GM12878 (cell line): Measurements from ENCODE around the gene TMPRSS13. TPM values are rescaled to one million over a fixed set of nuclear protein-coding genes. Genes with fewer than 3 reads are reported as not detected.

Source experiments
- ATAC-seq: fragments of 200-7000 bp; cut with Tn5 transposase; 3 replicates; pipeline ENCODE4 v1.9.1; 2020; ENCODE audit warnings: mild to moderate bottlenecking, moderate library complexity
- BruUV-seq: library from RNA; stranded (reverse); fragments of 400-500 nt; replicated peaks from 2 replicates; lab custom pipeline; 2021; lab: Mats Ljungman, UMichigan
- CTCF ChIA-PET: fragments of 300-600 bp; sonication (Branson Sonifier 250); formaldehyde crosslinking; extraction: SDS; loops from one replicate; lab custom pipeline; 2021; ENCODE audit warnings: inconsistent platforms; lab: Yijun Ruan, JAX
- POLR2A ChIA-PET: fragments of 350-600 bp; formaldehyde crosslinking; extraction: SDS; loops from one replicate; lab custom pipeline; 2021; ENCODE audit warnings: inconsistent platforms; lab: Charles Lee
- RAD21 ChIA-PET: fragments of 300-600 bp; sonication (Branson Sonifier 250); formaldehyde crosslinking; loops from one replicate; lab custom pipeline; 2023; ENCODE audit warnings: antibody characterized with exemption; ENCODE audit not compliant: unreplicated experiment; lab: Charles Lee
- SMC1A ChIA-PET: fragments of 300-600 bp; sonication (Branson Sonifier 250); formaldehyde crosslinking; loops from one replicate; lab custom pipeline; 2023; ENCODE audit not compliant: unreplicated experiment, uncharacterized antibody; lab: Charles Lee
- DNase-seq: peaks from one replicate; pipeline ENCODE4 v3.0.0-alpha.2; 2011; ENCODE audit warnings: low read depth, low spot score
- FAIRE-seq: peaks from 3 replicates; lab custom pipeline; 2011; peaks lifted over from hg19 to GRCh38; lab: Jason Lieb, UNC
- H2AFZ ChIP-seq: 2 replicates; pipeline ENCODE4 v1.6.0; 2011; ENCODE audit warnings: low read depth, low read length, control low read depth; ENCODE audit not compliant: control insufficient read depth
- H3K27ac ChIP-seq: 2 replicates; pipeline ENCODE4 v1.5.1; 2011; ENCODE audit warnings: control low read depth; ENCODE audit not compliant: control insufficient read depth, insufficient read depth
- H3K27me3 ChIP-seq, 2 experiments: replicated peaks in 1 of 2; 2 replicates each; pipeline versions ENCODE4 v1.6.0 to v1.6.1; 2011; ENCODE audit warnings: low read length in 1 of 2; ENCODE audit not compliant: control insufficient read depth in 2 of 2, insufficient read depth in 2 of 2
- H3K36me3 ChIP-seq, 2 experiments: 2 replicates each; pipeline ENCODE4 v1.5.1; 2011; ENCODE audit warnings: low read length in 1 of 2; ENCODE audit not compliant: control insufficient read depth in 2 of 2, insufficient read depth in 2 of 2
- H3K4me1 ChIP-seq: 2 replicates; pipeline ENCODE4 v1.6.1; 2011; ENCODE audit warnings: mild to moderate bottlenecking, low read length, moderate library complexity, mixed read lengths; ENCODE audit not compliant: control insufficient read depth, insufficient read depth
- H3K4me2 ChIP-seq: 2 replicates; pipeline ENCODE4 v1.6.0; 2011; ENCODE audit warnings: control low read depth; ENCODE audit not compliant: control insufficient read depth, insufficient read depth
- H3K4me3 ChIP-seq: fragments of 200-600 bp; sonication (generic); 2 replicates; pipeline ENCODE4 v1.5.1; 2016
- H3K79me2 ChIP-seq: 2 replicates; pipeline ENCODE4 v1.6.0; 2011; ENCODE audit warnings: low read length; ENCODE audit not compliant: control insufficient read depth, insufficient read depth
- H3K9ac ChIP-seq: 2 replicates; pipeline ENCODE4 v1.8.0; 2011; ENCODE audit warnings: low read length, control low read depth, mixed read lengths; ENCODE audit not compliant: control insufficient read depth, insufficient read depth
- H3K9me3 ChIP-seq: replicated peaks from 3 replicates; pipeline ENCODE4 v1.5.1; 2011; ENCODE audit warnings: mild to moderate bottlenecking, low read length; ENCODE audit not compliant: control insufficient read depth, insufficient read depth
- H4K20me1 ChIP-seq: 2 replicates; pipeline ENCODE4 v1.6.0; 2011; ENCODE audit not compliant: control insufficient read depth, insufficient read depth
- BRCA1 ChIP-seq: IDR thresholded peaks from 2 replicates; pipeline ENCODE4 v1.6.1; 2011; ENCODE audit warnings: low read depth, low read length, improper control_type of control experiment
- CREM ChIP-seq: IDR thresholded peaks from 2 replicates; pipeline ENCODE4 v1.6.1; 2014; ENCODE audit warnings: antibody characterized with exemption, low read depth
- JUND ChIP-seq: IDR thresholded peaks from 2 replicates; pipeline ENCODE4 v1.6.1; 2012; ENCODE audit warnings: low read depth, mild to moderate bottlenecking, low read length, improper control_type of control experiment, moderate library complexity
- PAX5 ChIP-seq: IDR thresholded peaks from 2 replicates; pipeline ENCODE4 v1.6.1; 2011; ENCODE audit warnings: low read depth, low read length, borderline replicate concordance
- PAX8 ChIP-seq: fragments of 450-650 bp; IDR thresholded peaks from 2 replicates; pipeline ENCODE4 v1.6.1; 2017; ENCODE audit warnings: mild to moderate bottlenecking, moderate library complexity
- POU2F2 ChIP-seq: IDR thresholded peaks from 3 replicates; pipeline ENCODE4 v1.6.1; 2011; ENCODE audit warnings: low read depth, mild to moderate bottlenecking, low read length, borderline replicate concordance
- RAD21 ChIP-seq: IDR thresholded peaks from 2 replicates; pipeline ENCODE4 v1.6.1; 2011; ENCODE audit warnings: mild to moderate bottlenecking, low read depth, low read length, moderate library complexity; ENCODE audit not compliant: insufficient read depth
- SPI1 ChIP-seq: IDR thresholded peaks from 2 replicates; pipeline ENCODE4 v1.6.1; 2011; ENCODE audit warnings: low read depth, mild to moderate bottlenecking, low read length, moderate library complexity, borderline replicate concordance; ENCODE audit not compliant: insufficient read depth
- SUZ12 ChIP-seq: fragments of 200-600 bp; sonication (generic); IDR thresholded peaks from one replicate; pipeline ENCODE4 v1.6.1; 2018; ENCODE audit warnings: antibody characterized with exemption, mild to moderate bottlenecking; ENCODE audit not compliant: unreplicated experiment
- ZNF274 ChIP-seq: IDR thresholded peaks from one replicate; pipeline ENCODE4 v1.8.0; 2011; ENCODE audit not compliant: insufficient read length, insufficient read depth
- ZZZ3 ChIP-seq: IDR thresholded peaks from 2 replicates; pipeline ENCODE4 v1.6.1; 2011; ENCODE audit warnings: low read depth; ENCODE audit not compliant: control insufficient read depth, insufficient read length
- WGBS: methylation state at CpG from one replicate; pipeline ENCODE4 v1.1.6; 2016; ENCODE audit warnings: low lambda C conversion rate; ENCODE audit not compliant: insufficient replicate concordance, insufficient coverage; ENCODE audit errors: missing lambda C conversion rate; 5-methylcytosine and 5-hydroxymethylcytosine counted together
- in situ Hi-C: fragments of 300-500 bp; cut with MboI; formaldehyde crosslinking; loops from 9 replicates; pipeline ENCODE4 v1.14.3; 2018; ENCODE audit warnings: mixed read lengths
- intact Hi-C: fragments of 100-400 bp; cut with micrococcal nuclease; formaldehyde crosslinking; loops from one replicate; pipeline ENCODE4 v1.14.2; 2022; ENCODE audit not compliant: unreplicated experiment
- polyA plus RNA-seq, 11 experiments: library from polyadenylated mRNA; depleted of rRNA in 4 of 11; unstranded in 6 of 11; stranded (reverse) in 5 of 11; fragments of >200 nt; fragmentation: Nextera tagmentation in 4 of 11; fragmentation: Illumina TruSeq in 1 of 11; extraction: Ambion mirVana in 4 of 11; extraction: Trizol in 1 of 11; gene quantifications; 1 replicate in 1 of 11; 2 replicates in 10 of 11; pipeline versions ENCODE4 v1.2.1 to v1.2.3, GENCODE V29; 2011 to 2016; ENCODE audit warnings: inconsistent platforms in 2 of 11, missing spikeins in 2 of 11, low read depth in 1 of 11
- total RNA-seq, 4 experiments: library from RNA; depleted of rRNA in 3 of 4; stranded (reverse); fragments of >200 nt in 3 of 4; fragmentation: Illumina TruSeq in 1 of 4; extraction: Trizol in 1 of 4; gene quantifications; 2 replicates each; pipeline versions ENCODE4 v1.2.1 to v1.2.3, GENCODE V29; 2013 to 2021
- TF ChIP-seq, protein P1 (sequence below): fragments of 450-650 bp; formaldehyde crosslinking; IDR thresholded peaks from 2 replicates; pipeline ENCODE4 v1.5.0; 2022; ENCODE audit warnings: mild to moderate bottlenecking, missing genetic modification characterization
- TF ChIP-seq, protein P2 (sequence below): fragments of 450-650 bp; IDR thresholded peaks from 2 replicates; pipeline ENCODE4 v1.6.1; 2017; ENCODE audit warnings: mild to moderate bottlenecking, low read depth, inconsistent platforms; ENCODE audit not compliant: poor library complexity, severe bottlenecking
- TF ChIP-seq, protein P3 (sequence below): fragments of 450-650 bp; formaldehyde crosslinking; IDR thresholded peaks from 2 replicates; pipeline ENCODE4 v1.4.0; 2022; ENCODE audit warnings: mild to moderate bottlenecking, moderate library complexity

The TMPRSS13 gene
- total and polyA plus RNA-seq, 10 of the 15 experiments (the other 5 are each of a cell fraction or from before 2014, with no cell fraction given), result 0.05 to 0.50 (median 0.26) TPM; not detected in 2

DNA sequence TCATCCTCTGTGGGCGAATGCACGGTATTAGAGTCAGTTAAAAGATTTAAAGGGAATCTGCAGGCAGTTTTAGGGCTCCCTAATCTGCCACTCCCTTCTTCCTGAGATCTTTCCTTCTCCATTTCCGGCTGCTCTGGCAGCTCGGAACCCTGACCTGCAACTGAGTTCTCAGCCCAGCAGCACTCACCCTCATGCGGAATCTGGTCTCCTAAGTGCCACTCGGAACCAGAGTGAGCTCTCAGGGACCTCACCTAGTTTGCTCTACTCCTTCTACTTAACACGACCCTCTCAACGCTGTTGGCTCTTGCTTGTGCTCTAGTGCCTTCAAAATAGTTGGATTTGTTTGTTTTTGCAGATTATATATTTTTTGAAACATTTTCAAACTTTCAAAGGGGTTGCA lies 37.7 kb upstream of the TMPRSS13 start (continued):
- TF ChIP-seq, protein P1, sequence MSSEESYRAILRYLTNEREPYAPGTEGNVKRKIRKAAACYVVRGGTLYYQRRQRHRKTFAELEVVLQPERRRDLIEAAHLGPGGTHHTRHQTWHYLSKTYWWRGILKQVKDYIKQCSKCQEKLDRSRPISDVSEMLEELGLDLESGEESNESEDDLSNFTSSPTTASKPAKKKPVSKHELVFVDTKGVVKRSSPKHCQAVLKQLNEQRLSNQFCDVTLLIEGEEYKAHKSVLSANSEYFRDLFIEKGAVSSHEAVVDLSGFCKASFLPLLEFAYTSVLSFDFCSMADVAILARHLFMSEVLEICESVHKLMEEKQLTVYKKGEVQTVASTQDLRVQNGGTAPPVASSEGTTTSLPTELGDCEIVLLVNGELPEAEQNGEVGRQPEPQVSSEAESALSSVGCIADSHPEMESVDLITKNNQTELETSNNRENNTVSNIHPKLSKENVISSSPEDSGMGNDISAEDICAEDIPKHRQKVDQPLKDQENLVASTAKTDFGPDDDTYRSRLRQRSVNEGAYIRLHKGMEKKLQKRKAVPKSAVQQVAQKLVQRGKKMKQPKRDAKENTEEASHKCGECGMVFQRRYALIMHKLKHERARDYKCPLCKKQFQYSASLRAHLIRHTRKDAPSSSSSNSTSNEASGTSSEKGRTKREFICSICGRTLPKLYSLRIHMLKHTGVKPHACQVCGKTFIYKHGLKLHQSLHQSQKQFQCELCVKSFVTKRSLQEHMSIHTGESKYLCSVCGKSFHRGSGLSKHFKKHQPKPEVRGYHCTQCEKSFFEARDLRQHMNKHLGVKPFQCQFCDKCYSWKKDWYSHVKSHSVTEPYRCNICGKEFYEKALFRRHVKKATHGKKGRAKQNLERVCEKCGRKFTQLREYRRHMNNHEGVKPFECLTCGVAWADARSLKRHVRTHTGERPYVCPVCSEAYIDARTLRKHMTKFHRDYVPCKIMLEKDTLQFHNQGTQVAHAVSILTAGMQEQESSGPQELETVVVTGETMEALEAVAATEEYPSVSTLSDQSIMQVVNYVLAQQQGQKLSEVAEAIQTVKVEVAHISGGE (CRISPR knock-in tag), result no peak
- TF ChIP-seq, protein P2, sequence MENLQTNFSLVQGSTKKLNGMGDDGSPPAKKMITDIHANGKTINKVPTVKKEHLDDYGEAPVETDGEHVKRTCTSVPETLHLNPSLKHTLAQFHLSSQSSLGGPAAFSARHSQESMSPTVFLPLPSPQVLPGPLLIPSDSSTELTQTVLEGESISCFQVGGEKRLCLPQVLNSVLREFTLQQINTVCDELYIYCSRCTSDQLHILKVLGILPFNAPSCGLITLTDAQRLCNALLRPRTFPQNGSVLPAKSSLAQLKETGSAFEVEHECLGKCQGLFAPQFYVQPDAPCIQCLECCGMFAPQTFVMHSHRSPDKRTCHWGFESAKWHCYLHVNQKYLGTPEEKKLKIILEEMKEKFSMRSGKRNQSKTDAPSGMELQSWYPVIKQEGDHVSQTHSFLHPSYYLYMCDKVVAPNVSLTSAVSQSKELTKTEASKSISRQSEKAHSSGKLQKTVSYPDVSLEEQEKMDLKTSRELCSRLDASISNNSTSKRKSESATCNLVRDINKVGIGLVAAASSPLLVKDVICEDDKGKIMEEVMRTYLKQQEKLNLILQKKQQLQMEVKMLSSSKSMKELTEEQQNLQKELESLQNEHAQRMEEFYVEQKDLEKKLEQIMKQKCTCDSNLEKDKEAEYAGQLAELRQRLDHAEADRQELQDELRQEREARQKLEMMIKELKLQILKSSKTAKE, result no peak
- TF ChIP-seq RAD21, result no peak
- TF ChIP-seq ZZZ3, result no peak

DNA sequence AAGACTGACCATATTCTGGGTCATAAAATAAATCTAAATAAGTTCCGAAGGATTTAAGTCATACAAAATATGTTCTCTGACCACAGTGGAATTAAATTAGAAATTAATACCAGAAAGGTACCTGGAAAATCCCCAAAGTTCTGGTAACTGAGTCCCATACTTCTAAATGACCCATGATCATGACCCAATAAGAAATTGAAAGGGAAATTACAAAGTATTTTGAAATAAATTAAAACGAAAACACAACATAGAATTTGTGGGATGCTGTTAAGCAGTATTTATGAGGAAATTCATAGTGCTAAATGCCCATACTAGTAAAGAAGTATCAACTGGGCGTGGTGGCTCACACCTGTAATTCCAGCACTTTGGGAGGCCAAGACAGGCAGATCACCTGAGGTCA lies 33.6 kb upstream of the TMPRSS13 start:
- 86% methylated on average over 3 of the region's 3 CpGs for WGBS
- ATAC-seq (no peak), DNase-seq (no peak), FAIRE-seq (no peak)
- POLR2A ChIA-PET, result interaction anchor here (0.7 kb wide), 1 partner anchor 289 kb away, joined by 3 read pairs; the partner anchor contains the start of gene MPZL3
- CTCF ChIA-PET, result interaction anchor here (3.4 kb wide), 1 partner anchor 16 kb away, joined by 23 read pairs; no protein-coding TSS in a partner anchor
- RAD21 ChIA-PET, result interaction anchor here (1.0 to 3.0 kb wide), 2 partner anchors 17 to 25 kb away, joined by 4 to 15 read pairs; no protein-coding TSS in a partner anchor
- H3K4me3 ChIP-seq, result no peak overlapping the region
- peaks cover 8% of the 10 kb centered on the region for H3K9me3 ChIP-seq
- no peaks in the 10 kb centered on the region for H3K79me2 ChIP-seq
- H3K27ac ChIP-seq, result no peak overlapping the region
- no peak overlapping the region for H3K9ac ChIP-seq
- SMC1A ChIA-PET, result interaction anchor here (0.6 to 5.6 kb wide), 4 partner anchors 11 to 140 kb away, joined by 3 to 37 read pairs (median 18); no protein-coding TSS in a partner anchor
- H3K4me1 ChIP-seq, result peaks cover 13% of the 10 kb centered on the region
- H3K36me3 ChIP-seq, result no peaks in the 10 kb centered on the region
- H3K4me2 ChIP-seq, result no peak overlapping the region
- in situ Hi-C loops (no loop called here), intact Hi-C loops (no loop called here)
- BruUV-seq, result no TSS peak
- H2AFZ ChIP-seq, result no peak overlapping the region
- no peaks in the 10 kb centered on the region for H4K20me1 ChIP-seq
- no peaks in the 10 kb centered on the region for H3K27me3 ChIP-seq
- TF ChIP-seq SPI1, result no peak
- TF ChIP-seq PAX8, result no peak
- no peak for TF ChIP-seq ZNF274
- no peak for TF ChIP-seq CREM
- TF ChIP-seq BRCA1, result no peak
- TF ChIP-seq SUZ12, result no peak
- no peak for TF ChIP-seq JUND
- TF ChIP-seq, protein P3, sequence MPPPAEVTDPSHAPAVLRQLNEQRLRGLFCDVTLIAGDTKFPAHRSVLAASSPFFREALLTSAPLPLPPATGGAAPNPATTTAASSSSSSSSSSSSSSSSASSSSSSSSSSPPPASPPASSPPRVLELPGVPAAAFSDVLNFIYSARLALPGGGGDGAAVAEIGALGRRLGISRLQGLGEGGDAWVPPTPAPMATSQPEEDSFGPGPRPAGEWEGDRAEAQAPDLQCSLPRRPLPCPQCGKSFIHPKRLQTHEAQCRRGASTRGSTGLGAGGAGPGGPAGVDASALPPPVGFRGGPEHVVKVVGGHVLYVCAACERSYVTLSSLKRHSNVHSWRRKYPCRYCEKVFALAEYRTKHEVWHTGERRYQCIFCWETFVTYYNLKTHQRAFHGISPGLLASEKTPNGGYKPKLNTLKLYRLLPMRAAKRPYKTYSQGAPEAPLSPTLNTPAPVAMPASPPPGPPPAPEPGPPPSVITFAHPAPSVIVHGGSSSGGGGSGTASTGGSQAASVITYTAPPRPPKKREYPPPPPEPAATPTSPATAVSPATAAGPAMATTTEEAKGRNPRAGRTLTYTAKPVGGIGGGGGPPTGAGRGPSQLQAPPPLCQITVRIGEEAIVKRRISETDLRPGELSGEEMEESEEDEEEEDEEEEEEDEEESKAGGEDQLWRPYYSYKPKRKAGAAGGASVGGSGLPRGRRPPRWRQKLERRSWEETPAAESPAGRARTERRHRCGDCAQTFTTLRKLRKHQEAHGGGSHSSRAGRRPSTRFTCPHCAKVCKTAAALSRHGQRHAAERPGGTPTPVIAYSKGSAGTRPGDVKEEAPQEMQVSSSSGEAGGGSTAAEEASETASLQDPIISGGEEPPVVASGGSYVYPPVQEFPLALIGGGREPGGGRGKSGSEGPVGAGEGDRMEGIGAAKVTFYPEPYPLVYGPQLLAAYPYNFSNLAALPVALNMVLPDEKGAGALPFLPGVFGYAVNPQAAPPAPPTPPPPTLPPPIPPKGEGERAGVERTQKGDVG, result no peak
- TF ChIP-seq POU2F2, result no peak
- TF ChIP-seq PAX5, result no peak
